ENCODE data around the gene H1-8. TPM values are rescaled to one million over a fixed set of nuclear protein-coding genes. Genes with fewer than 3 reads are reported as not detected.

The H1-8 gene
- polyA plus RNA-seq, 1 experiment, result not detected

GRCh38 chr3:129522953-129523352 lies 20.0 kb upstream of the H1-8 start:
- CTCF ChIA-PET, result interaction anchor here (0.7 to 1.2 kb wide), 3 partner anchors 11 to 13 kb away, joined by 3 to 4 read pairs (median 3); no protein-coding TSS in a partner anchor
- Histone ChIP-seq H3K4me3 (ENCODE audit: low read depth, low read length) (no peak overlapping the region), H3K27me3 (ENCODE audit: control insufficient read depth, insufficient read depth, low read length) (no peaks in the 10 kb centered on the region), H3K36me3 (ENCODE audit: control insufficient read depth, insufficient read depth, low read length) (no peaks in the 10 kb centered on the region)
- TF ChIP-seq CTCF (IDR thresholded peaks at IDR 0.05; ENCODE audit: insufficient read depth, low read depth, low read length), result no peak
- POLR2A ChIA-PET, result no interaction called here
- no peak for DNase-seq (ENCODE audit: low read depth)

DNA sequence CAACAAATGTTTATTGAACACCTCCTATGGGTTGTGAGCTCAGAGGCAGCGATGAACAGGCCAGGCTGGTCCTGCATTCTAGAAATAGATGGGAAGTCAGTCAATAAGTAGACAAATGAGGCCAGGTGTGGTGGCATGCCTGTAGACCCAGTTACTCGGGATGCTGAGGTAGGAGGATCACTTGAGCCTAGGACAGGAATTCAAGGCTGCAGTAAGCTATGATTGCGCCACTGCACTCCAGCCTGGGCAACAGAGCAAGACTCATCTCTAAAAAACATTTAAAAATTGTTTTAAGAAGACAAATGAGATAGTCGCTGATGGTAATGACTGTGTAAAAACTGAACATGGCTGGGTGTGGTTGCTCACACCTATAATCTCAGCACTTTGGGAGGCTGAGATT lies 18.9 kb upstream of the H1-8 start:
- POLR2A ChIA-PET, result no interaction called here
- CTCF ChIA-PET, result no interaction called here
- no peak for TF ChIP-seq CTCF (IDR thresholded peaks at IDR 0.05; ENCODE audit: insufficient read depth, low read depth, low read length)
- no peak for DNase-seq (ENCODE audit: low read depth)
- H3K36me3 ChIP-seq (ENCODE audit: control insufficient read depth, insufficient read depth, low read length), result no peaks in the 10 kb centered on the region
- H3K4me3 ChIP-seq (ENCODE audit: low read depth, low read length), result no peak overlapping the region
- H3K27me3 ChIP-seq (ENCODE audit: control insufficient read depth, insufficient read depth, low read length), result no peaks in the 10 kb centered on the region

DNA sequence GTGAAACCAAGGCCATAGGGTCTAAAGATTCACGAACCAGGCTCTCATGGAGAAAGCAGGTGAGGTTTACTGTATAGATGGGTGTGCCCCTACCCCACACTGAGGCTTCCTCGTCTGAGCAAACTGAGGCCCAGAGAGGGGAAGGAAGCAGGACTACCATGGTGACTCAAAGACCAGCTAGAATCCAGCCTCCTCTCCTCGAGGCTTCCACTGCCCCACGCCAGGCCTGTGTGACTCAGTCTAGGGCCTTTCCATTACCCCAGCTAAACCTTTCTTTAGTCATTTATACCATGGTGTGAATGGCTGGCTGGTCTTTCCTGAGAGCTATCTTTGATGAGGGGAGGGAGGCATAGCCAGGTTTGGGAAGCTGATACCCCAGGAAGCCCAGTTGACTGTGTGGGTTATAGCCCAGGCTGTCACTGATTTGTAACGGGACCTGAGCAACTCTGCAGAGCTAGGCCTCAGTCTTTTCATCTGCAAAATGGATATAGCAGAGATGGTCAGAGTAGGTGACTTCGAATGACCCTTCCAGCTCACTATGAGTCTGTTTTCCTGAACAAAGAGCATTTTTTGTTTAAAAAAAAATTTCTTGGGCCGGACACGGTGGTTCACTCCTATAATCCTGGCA lies 17.5 kb upstream of the H1-8 start:
- ChIA-PET POLR2A (no interaction called here), CTCF (no interaction called here)
- DNase-seq (ENCODE audit: low read depth), result no peak
- H3K36me3 ChIP-seq (ENCODE audit: control insufficient read depth, insufficient read depth, low read length), result no peaks in the 10 kb centered on the region
- no peaks in the 10 kb centered on the region for H3K27me3 ChIP-seq (ENCODE audit: control insufficient read depth, insufficient read depth, low read length)
- H3K4me3 ChIP-seq (ENCODE audit: low read depth, low read length), result no peak overlapping the region
- no peak for TF ChIP-seq CTCF (IDR thresholded peaks at IDR 0.05; ENCODE audit: insufficient read depth, low read depth, low read length)

GRCh38 chr3:129526121-129526900 lies 16.7 kb upstream of the H1-8 start:
- Histone ChIP-seq H3K27me3 (ENCODE audit: control insufficient read depth, insufficient read depth, low read length) (no peaks in the 10 kb centered on the region), H3K36me3 (ENCODE audit: control insufficient read depth, insufficient read depth, low read length) (no peaks in the 10 kb centered on the region), H3K4me3 (ENCODE audit: low read depth, low read length) (no peak overlapping the region)
- POLR2A ChIA-PET, result no interaction called here
- DNase-seq (ENCODE audit: low read depth), result no peak
- CTCF ChIA-PET, result no interaction called here
- no peak for TF ChIP-seq CTCF (IDR thresholded peaks at IDR 0.05; ENCODE audit: insufficient read depth, low read depth, low read length)

DNA sequence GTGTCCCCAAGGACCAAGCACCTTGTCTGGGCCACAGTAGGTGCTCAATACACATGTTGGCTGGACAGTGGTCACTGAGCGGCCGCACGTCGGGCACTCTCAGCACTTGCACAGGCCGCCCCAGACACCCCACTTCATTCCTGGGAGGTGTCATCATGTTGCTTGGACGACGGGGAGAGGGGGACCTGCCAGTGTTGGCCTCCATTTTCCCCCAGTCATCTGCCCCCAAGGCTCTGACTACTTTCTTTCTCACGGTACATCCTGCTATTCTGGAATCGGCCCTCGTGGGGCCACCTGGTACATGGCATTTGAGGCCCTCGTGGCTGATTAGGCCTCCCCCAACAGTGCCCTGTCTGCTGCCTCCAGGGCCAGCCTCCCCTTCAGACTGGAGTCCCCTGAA lies 15.7 kb upstream of the H1-8 start:
- Histone ChIP-seq H3K27me3 (ENCODE audit: control insufficient read depth, insufficient read depth, low read length) (no peaks in the 10 kb centered on the region), H3K36me3 (ENCODE audit: control insufficient read depth, insufficient read depth, low read length) (no peaks in the 10 kb centered on the region), H3K4me3 (ENCODE audit: low read depth, low read length) (no peak overlapping the region)
- ChIA-PET CTCF (no interaction called here), POLR2A (no interaction called here)
- TF ChIP-seq CTCF (IDR thresholded peaks at IDR 0.05; ENCODE audit: insufficient read depth, low read depth, low read length), result no peak
- DNase-seq (ENCODE audit: low read depth), result no peak
